ENCODE measurements around the gene RNGTT.

The RNGTT gene

GRCh38 chr6:88815491-88815890 is 147.9 kb downstream of the RNGTT start:
- H3K27ac ChIP-seq: no peak overlapping the region
- TF ChIP-seq CTCF (conservative IDR thresholded peaks at IDR 0.05) (no peak), ZFX (IDR thresholded peaks at IDR 0.05) (no peak)

- H3K27ac ChIP-seq: no peak overlapping the region
- no peak for TF ChIP-seq CTCF (conservative IDR thresholded peaks at IDR 0.05)
- no peak for TF ChIP-seq ZFX (IDR thresholded peaks at IDR 0.05)
These were observed 148.5 kb downstream of the RNGTT start for GRCh38 chr6:88814909-88815308.

- TF ChIP-seq CTCF (conservative IDR thresholded peaks at IDR 0.05) (no peak), ZFX (IDR thresholded peaks at IDR 0.05) (no peak)
- no peak overlapping the region for H3K27ac ChIP-seq
These were observed 150.4 kb downstream of the RNGTT start for GRCh38 chr6:88813045-88813444.

- no peak for TF ChIP-seq CTCF (conservative IDR thresholded peaks at IDR 0.05)
- no peak for TF ChIP-seq ZFX (IDR thresholded peaks at IDR 0.05)
- no peak overlapping the region for H3K27ac ChIP-seq
These were observed 152.7 kb downstream of the RNGTT start for GRCh38 chr6:88810701-88811100.

- TF ChIP-seq ZFX (IDR thresholded peaks at IDR 0.05) (no peak), CTCF (conservative IDR thresholded peaks at IDR 0.05) (no peak)
- H3K27ac ChIP-seq: no peak overlapping the region
These were observed 153.3 kb downstream of the RNGTT start for GRCh38 chr6:88810089-88810488.

GRCh38 chr6:88808381-88808780 is 155.0 kb downstream of the RNGTT start:
- H3K27ac ChIP-seq: no peak overlapping the region
- no peak for TF ChIP-seq CTCF (conservative IDR thresholded peaks at IDR 0.05)
- TF ChIP-seq ZFX (IDR thresholded peaks at IDR 0.05): no peak

- TF ChIP-seq ZFX (IDR thresholded peaks at IDR 0.05): no peak
- H3K27ac ChIP-seq: no peak overlapping the region
These were observed 155.8 kb downstream of the RNGTT start for GRCh38 chr6:88807622-88808021.

- no peak overlapping the region for H3K27ac ChIP-seq
- TF ChIP-seq CTCF (conservative IDR thresholded peaks at IDR 0.05) (no peak), ZFX (IDR thresholded peaks at IDR 0.05) (no peak)
These were observed 156.7 kb downstream of the RNGTT start for GRCh38 chr6:88806728-88807127.

Data from C4-2B (cell line).